Prostate gland (tissue), 2 donors: Measurements from ENCODE around the gene OMG.

Experiments
- CTCF ChIP-seq, 4 experiments: fragments of 200-600 bp in 2 of 4; fragments of 450-650 bp in 2 of 4; sonication (generic) in 2 of 4; IDR thresholded peaks; 1 replicate in 3 of 4; 2 replicates in 1 of 4; pipeline ENCODE4 v1.5.1; 2016 to 2019; ENCODE audit warnings: antibody characterized with exemption in 4 of 4, mild to moderate bottlenecking in 2 of 4, moderate library complexity in 2 of 4
- POLR2AphosphoS5 ChIP-seq: sonication (generic); formaldehyde crosslinking; IDR thresholded peaks from one replicate; pipeline ENCODE4 v1.6.1; 2017; ENCODE audit warnings: antibody characterized with exemption

GRCh38 chr17:31307640-31308039 lies 10.6 kb upstream of the OMG start:
- TF ChIP-seq POLR2AphosphoS5 (no peak), CTCF (IDR thresholded peaks at IDR 0.05) (no peak)
